ENCODE measurements around the gene RBPJ.

Gene RBPJ

DNA sequence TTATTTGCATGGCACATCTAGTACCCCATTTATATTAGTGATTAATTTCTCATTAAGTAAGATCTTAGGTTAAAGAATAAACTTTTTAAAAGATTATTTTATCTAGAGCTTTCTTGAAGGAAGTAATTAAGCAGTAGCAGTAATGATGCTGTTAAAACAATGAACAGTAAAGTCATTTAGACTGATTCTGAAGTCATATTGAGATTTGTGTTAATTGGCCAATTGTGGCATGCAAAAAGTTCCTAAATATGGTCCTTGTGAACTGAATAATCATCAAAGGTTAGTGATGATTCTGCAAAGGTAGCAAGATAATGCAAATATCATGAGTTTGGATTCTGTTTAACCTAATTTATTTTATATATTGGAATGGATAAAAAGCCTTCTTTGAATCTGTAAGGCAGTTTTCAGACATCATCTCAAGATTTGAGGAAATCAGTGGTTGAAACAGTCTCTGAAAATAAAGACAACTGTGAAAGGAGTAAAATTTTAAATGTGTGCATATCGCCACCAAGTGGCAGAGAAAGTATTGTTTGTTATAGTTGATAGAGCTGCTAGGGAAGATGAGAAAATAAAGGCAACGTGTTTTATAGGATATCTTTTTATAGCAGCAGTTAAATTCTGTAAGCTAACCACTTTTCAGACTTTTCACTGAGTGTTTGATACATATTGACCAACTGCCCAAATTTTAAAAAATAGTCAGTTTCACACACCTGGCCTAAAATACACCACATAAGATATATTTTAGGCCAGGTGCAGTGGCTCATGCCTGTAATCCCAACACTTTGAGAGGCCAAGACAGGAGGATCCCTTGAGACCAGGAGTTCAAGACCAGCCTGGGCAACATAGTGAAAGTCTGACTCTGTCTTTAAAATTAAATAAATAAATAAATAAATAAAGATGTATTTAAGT lies 89.8 kb downstream of the RBPJ start:
- no peak for DNase-seq (ENCODE audit: extremely low read depth, low read depth)
- TF ChIP-seq CTCF (IDR thresholded peaks at IDR 0.05; ENCODE audit: low read depth, low read length) = peak; percentile 47

DNA sequence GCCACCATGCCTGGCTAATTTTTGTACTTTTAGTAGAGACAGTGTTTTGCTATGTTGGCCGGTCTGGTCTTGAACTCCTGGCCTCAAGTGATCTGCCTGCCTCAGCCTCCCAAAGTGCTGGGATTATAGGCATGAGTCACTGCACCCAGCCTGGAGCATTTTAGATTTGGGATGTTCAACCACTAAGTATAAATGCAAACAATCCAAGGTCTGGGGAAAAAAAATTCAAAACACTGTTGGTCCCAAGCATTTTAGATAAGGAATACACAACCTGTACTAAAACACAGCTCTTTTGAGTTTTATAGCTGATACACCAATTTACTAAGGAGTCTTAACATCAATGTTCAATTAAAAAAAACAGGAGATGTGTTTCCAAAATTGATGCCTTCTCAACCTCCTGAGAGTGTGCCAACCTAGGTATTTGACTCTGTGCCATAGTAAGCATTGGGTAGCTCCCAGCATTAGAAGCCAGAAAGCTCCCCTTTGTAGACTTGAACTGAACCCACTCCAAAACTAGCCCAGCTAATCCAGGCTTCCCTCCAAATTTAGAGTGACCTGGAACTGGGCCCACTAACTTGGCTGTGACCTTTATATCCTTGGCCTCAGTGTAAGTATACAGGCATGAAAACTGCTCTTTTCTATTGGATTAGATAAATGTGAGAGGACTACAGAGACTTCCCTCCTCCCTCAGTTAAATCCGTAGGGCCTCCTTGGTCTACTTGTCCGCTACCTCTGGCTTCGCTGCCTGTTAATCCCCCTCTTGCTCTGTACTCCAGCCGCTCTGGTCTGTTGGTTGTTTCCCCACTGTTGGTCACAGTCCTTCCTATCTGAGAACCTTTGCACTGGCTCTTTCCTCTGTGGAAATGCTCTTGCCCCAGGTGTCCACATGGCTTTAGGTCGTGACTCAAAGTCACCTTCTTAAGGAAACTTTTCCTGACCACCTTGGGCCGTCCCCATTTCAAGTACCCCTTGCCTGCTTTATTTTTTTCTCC lies 91.9 kb downstream of the RBPJ start:
- DNase-seq (ENCODE audit: extremely low read depth, low read depth) = no peak
- TF ChIP-seq CTCF (IDR thresholded peaks at IDR 0.05; ENCODE audit: low read depth, low read length) = no peak

DNA sequence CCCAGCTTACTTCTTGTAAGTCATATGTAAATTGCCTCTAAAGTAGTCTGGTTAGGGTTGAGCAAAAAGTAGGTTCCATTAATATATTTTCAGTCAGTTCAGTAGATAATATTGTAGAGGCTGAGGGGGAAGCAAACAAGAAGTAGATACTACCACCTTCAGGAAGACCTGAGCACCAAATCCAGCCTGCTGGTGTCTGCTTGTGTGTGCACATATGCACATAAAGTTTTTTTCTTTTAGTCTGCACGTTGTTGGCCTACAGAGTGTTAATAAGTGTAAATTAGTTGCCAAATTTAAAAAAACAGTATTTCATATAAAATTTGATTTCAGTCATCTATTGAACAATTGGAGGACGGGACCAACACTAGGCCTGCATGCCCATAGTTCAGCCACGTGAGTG lies 92.8 kb downstream of the RBPJ start:
- DNase-seq (ENCODE audit: extremely low read depth, low read depth) = no peak
- TF ChIP-seq CTCF (IDR thresholded peaks at IDR 0.05; ENCODE audit: low read depth, low read length) = no peak

DNA sequence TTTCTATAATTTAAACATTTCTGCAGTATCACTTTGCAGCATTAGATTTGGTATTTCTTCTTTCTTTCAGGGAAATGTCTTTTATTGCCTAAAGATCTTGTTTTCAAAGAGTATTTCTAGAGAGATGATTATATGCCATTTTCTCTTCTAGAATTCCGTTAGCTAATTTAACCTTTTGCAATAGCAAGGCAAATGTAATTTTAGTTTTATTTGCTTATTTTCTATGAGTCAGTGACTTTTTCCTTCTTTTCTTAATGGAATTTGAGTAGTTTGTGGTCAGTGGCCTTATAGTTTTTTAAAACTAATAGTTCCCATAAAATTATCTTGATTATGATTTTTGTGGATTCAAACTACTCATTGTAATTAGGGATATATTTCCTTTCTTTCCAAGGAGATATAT lies 97.3 kb downstream of the RBPJ start:
- DNase-seq (ENCODE audit: extremely low read depth, low read depth) = no peak
- TF ChIP-seq CTCF (IDR thresholded peaks at IDR 0.05; ENCODE audit: low read depth, low read length) = no peak

DNA sequence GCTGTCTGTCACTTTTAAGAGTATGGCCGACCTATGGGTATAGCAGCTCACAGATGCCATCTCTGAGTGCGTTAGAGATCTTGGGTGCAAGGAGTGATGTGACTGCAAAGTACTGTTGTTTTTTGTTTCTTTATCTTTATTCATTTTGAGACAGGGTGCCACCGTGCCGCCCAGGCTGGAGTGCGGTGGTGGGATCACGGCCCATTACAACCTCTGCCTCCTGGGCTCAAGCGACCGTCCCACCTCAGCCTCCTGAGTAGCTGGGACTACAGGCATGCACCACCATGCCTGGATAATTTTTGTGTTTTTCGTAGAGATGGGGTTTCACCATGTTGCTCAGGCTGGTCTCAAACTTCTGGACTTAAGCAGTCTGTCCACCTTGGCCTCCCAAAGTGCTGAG lies 98.0 kb downstream of the RBPJ start:
- TF ChIP-seq CTCF (IDR thresholded peaks at IDR 0.05; ENCODE audit: low read depth, low read length) = no peak
- no peak for DNase-seq (ENCODE audit: extremely low read depth, low read depth)

DNA sequence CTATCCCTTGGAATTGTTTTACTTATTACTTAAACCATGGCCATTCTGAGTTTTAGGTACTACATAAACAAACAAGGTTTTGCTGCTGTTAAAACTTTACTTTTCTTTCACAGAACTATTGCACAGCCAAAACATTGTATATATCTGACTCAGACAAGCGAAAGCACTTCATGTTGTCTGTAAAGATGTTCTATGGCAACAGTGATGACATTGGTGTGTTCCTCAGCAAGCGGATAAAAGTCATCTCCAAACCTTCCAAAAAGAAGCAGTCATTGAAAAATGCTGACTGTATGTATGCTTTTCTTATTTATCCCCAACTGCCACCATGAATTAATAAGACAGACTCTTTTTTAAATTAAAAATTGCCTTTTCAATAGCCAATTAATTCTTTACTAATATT lies 99.6 kb downstream of the RBPJ start:
- no peak for DNase-seq (ENCODE audit: extremely low read depth, low read depth)
- no peak for TF ChIP-seq CTCF (IDR thresholded peaks at IDR 0.05; ENCODE audit: low read depth, low read length)

GRCh38 chr4:26420913-26421312 lies 100.1 kb downstream of the RBPJ start:
- DNase-seq (ENCODE audit: extremely low read depth, low read depth) = no peak
- TF ChIP-seq CTCF (IDR thresholded peaks at IDR 0.05; ENCODE audit: low read depth, low read length) = no peak

Data from AG09319 (cell line).